COR-L47 (cell line): ENCODE results near the gene CELSR1.

Experiments
- DNase-seq: peaks from one replicate; lab custom pipeline; 2025; lab: John Stamatoyannopoulos, UW

Gene CELSR1

GRCh38 chr22:46349681-46350080 is 187.7 kb downstream of the CELSR1 start:
- DNase-seq = no peak

- DNase-seq = no peak
Measured at GRCh38 chr22:46349238-46349637, 188.2 kb downstream of the CELSR1 start.

GRCh38 chr22:46348099-46348695 is 189.2 kb downstream of the CELSR1 start:
- DNase-seq = no peak

GRCh38 chr22:46347646-46348045 is 189.8 kb downstream of the CELSR1 start:
- no peak for DNase-seq

GRCh38 chr22:46346680-46347405 is 190.6 kb downstream of the CELSR1 start:
- DNase-seq = no peak

GRCh38 chr22:46340676-46341075 is 196.7 kb downstream of the CELSR1 start:
- DNase-seq = no peak

- no peak for DNase-seq
Measured at GRCh38 chr22:46339956-46340355, 197.5 kb downstream of the CELSR1 start.

GRCh38 chr22:46338636-46339035 is 198.8 kb downstream of the CELSR1 start:
- DNase-seq = no peak

GRCh38 chr22:46337870-46338269 is 199.6 kb downstream of the CELSR1 start:
- DNase-seq = no peak

- DNase-seq = peak; percentile 11
Measured at GRCh38 chr22:46336119-46337078, 201.0 kb downstream of the CELSR1 start.

- peak; percentile 68 for DNase-seq
Measured at GRCh38 chr22:46335201-46336118, 202.0 kb downstream of the CELSR1 start, which contains the start of gene TRMU. Gene TRMU, plus strand, starts transcription at chr22:46335714. Its CDS starts 51 bp downstream, at chr22:46335765.

- DNase-seq = no peak
Measured at GRCh38 chr22:46331496-46331895, 205.9 kb downstream of the CELSR1 start.

- DNase-seq = no peak
Measured at GRCh38 chr22:46330426-46330825, 207.0 kb downstream of the CELSR1 start.

GRCh38 chr22:46329616-46330015 is 207.8 kb downstream of the CELSR1 start:
- no peak for DNase-seq

GRCh38 chr22:46328797-46329196 is 208.6 kb downstream of the CELSR1 start:
- DNase-seq = no peak

- no peak for DNase-seq
Measured at GRCh38 chr22:46327691-46328465, 209.5 kb downstream of the CELSR1 start.

- no peak for DNase-seq
Measured at GRCh38 chr22:46326066-46326680, 211.2 kb downstream of the CELSR1 start.

GRCh38 chr22:46323162-46323561 is 214.3 kb downstream of the CELSR1 start:
- DNase-seq = no peak

- DNase-seq = no peak
Measured at GRCh38 chr22:46322711-46323110, 214.7 kb downstream of the CELSR1 start.

- DNase-seq = no peak
Measured at GRCh38 chr22:46320716-46321386, 216.6 kb downstream of the CELSR1 start.
